Measurements from ENCODE around the gene AGFG2. TPM values are rescaled to one million over a fixed set of nuclear protein-coding genes. Genes with fewer than 3 reads are reported as not detected.
"Not testable (repeated sequence)": the region's sequence is repeated elsewhere in the genome, so short reads cannot be mapped to it uniquely, and the experiment has no call there.

The AGFG2 gene
- total and polyA plus RNA-seq, 7 donors: 17.5 to 33.0 (median 28.8) TPM

GRCh38 chr7:100520138-100520537 lies 18.9 kb upstream of the AGFG2 start:
- peaks cover 0 to 6% (median 0%) of the 10 kb centered on the region in 4 donors for H3K4me1 ChIP-seq
- H3K27me3 ChIP-seq: no peaks in the 10 kb centered on the region
- intact Hi-C loops (cut with DNase I): no loop called here
- H3K27ac ChIP-seq: no peak overlapping the region
- no peaks in the 10 kb centered on the region for H3K9me3 ChIP-seq
- no peak overlapping the region for H3K4me3 ChIP-seq
- WGBS, 2 donors: 13 to 20% methylated on average over 1 of the region's 1 CpG
- no peaks in the 10 kb centered on the region for H3K36me3 ChIP-seq
- TF ChIP-seq CTCF (IDR thresholded peaks at IDR 0.05) (no peak), POLR2AphosphoS5 (IDR thresholded peaks at IDR 0.05) (no peak), POLR2A (IDR thresholded peaks at IDR 0.05) (no peak), EP300 (IDR thresholded peaks at IDR 0.05) (no peak)
- DNase-seq: no peak

GRCh38 chr7:100521076-100521475 lies 17.9 kb upstream of the AGFG2 start:
- WGBS, 2 donors: 78 to 92% methylated on average over 2 of the region's 2 CpGs
- no peak overlapping the region for H3K4me3 ChIP-seq
- H3K4me1 ChIP-seq: no peaks in the 10 kb centered on the region
- H3K27me3 ChIP-seq: no peaks in the 10 kb centered on the region
- TF ChIP-seq CTCF (IDR thresholded peaks at IDR 0.05) (no peak), POLR2A (IDR thresholded peaks at IDR 0.05) (no peak), EP300 (IDR thresholded peaks at IDR 0.05) (no peak), POLR2AphosphoS5 (IDR thresholded peaks at IDR 0.05) (no peak)
- no peak overlapping the region for H3K27ac ChIP-seq
- H3K9me3 ChIP-seq: no peaks in the 10 kb centered on the region
- H3K36me3 ChIP-seq: no peaks in the 10 kb centered on the region
- no peak for DNase-seq
- intact Hi-C loops (cut with DNase I): no loop called here

GRCh38 chr7:100521909-100522593 lies 17.0 kb upstream of the AGFG2 start:
- H3K9me3 ChIP-seq; H3K27me3 ChIP-seq; DNase-seq; H3K36me3 ChIP-seq; H3K4me1 ChIP-seq; H3K27ac ChIP-seq; H3K4me3 ChIP-seq; intact Hi-C loops (cut with DNase I): not testable (repeated sequence)
- WGBS, 2 donors: 62 to 76% methylated on average over 2 of the region's 3 CpGs

- intact Hi-C loops (cut with DNase I): not testable (repeated sequence)
- WGBS, 2 donors: 93 to 94% methylated on average over 33 of the region's 34 CpGs
These were observed 15.8 kb upstream of the AGFG2 start for GRCh38 chr7:100523192-100523591.

GRCh38 chr7:100528108-100528866 lies 10.7 kb upstream of the AGFG2 start:
- H3K9me3 ChIP-seq; H3K27me3 ChIP-seq; H3K4me3 ChIP-seq; DNase-seq; intact Hi-C loops (cut with DNase I); H3K27ac ChIP-seq; H3K36me3 ChIP-seq; H3K4me1 ChIP-seq: not testable (repeated sequence)
- WGBS, 2 donors: 48 to 80% methylated on average over 12 of the region's 12 CpGs

More at GRCh38 chr7:100523192-100523591, 15.8 kb upstream of the AGFG2 start:
- not testable (repeated sequence) for H3K27ac ChIP-seq, DNase-seq, H3K36me3 ChIP-seq, H3K4me3 ChIP-seq, H3K27me3 ChIP-seq, H3K4me1 ChIP-seq, H3K9me3 ChIP-seq

- TF ChIP-seq POLR2AphosphoS5 (IDR thresholded peaks at IDR 0.05) (no peak), POLR2A (IDR thresholded peaks at IDR 0.05) (no peak), CTCF (IDR thresholded peaks at IDR 0.05) (no peak), EP300 (IDR thresholded peaks at IDR 0.05) (no peak)
- no peaks in the 10 kb centered on the region for H3K4me1 ChIP-seq
- no peaks in the 10 kb centered on the region for H3K36me3 ChIP-seq
- intact Hi-C loops (cut with DNase I): no loop called here
- no peak overlapping the region for H3K4me3 ChIP-seq
- no peak overlapping the region for H3K27ac ChIP-seq
- no peak for DNase-seq
- H3K27me3 ChIP-seq: no peaks in the 10 kb centered on the region
- WGBS, 2 donors: 84 to 92% methylated on average over 14 of the region's 14 CpGs
- H3K9me3 ChIP-seq: no peaks in the 10 kb centered on the region
These were observed 6.6 kb upstream of the AGFG2 start for GRCh38 chr7:100532165-100533022.

GRCh38 chr7:100535982-100536381 lies 3.0 kb upstream of the AGFG2 start:
- H3K36me3 ChIP-seq; H3K4me3 ChIP-seq; intact Hi-C loops (cut with DNase I); H3K27me3 ChIP-seq; H3K9me3 ChIP-seq; DNase-seq; H3K27ac ChIP-seq: not testable (repeated sequence)
- peaks cover 0 to 22% (median 20%) of the 10 kb centered on the region in 4 donors for H3K4me1 ChIP-seq
- WGBS, 2 donors: 93 to 94% methylated on average over 9 of the region's 9 CpGs

- DNase-seq; H3K4me3 ChIP-seq; H3K9me3 ChIP-seq; intact Hi-C loops (cut with DNase I); H3K36me3 ChIP-seq; H3K27ac ChIP-seq; H3K27me3 ChIP-seq: not testable (repeated sequence)
- H3K4me1 ChIP-seq: peaks cover 0 to 22% (median 21%) of the 10 kb centered on the region in 4 donors
- 84 to 91% methylated on average over 2 of the region's 2 CpGs for WGBS, 2 donors
These were observed 2.3 kb upstream of the AGFG2 start for GRCh38 chr7:100536695-100537094.
